SK-N-MC (cell line): ENCODE results near the gene LPIN1.

Experiments
- EZH2 ChIP-seq: fragments of 200-600 bp; sonication (generic); IDR thresholded peaks from one replicate; pipeline ENCODE4 v1.6.1; 2017; ENCODE audit warnings: antibody characterized with exemption
- POLR2AphosphoS5 ChIP-seq: IDR thresholded peaks from 2 replicates; pipeline ENCODE4 v1.6.1; 2012; ENCODE audit warnings: mild to moderate bottlenecking, low read depth, low read length, borderline replicate concordance

DNA sequence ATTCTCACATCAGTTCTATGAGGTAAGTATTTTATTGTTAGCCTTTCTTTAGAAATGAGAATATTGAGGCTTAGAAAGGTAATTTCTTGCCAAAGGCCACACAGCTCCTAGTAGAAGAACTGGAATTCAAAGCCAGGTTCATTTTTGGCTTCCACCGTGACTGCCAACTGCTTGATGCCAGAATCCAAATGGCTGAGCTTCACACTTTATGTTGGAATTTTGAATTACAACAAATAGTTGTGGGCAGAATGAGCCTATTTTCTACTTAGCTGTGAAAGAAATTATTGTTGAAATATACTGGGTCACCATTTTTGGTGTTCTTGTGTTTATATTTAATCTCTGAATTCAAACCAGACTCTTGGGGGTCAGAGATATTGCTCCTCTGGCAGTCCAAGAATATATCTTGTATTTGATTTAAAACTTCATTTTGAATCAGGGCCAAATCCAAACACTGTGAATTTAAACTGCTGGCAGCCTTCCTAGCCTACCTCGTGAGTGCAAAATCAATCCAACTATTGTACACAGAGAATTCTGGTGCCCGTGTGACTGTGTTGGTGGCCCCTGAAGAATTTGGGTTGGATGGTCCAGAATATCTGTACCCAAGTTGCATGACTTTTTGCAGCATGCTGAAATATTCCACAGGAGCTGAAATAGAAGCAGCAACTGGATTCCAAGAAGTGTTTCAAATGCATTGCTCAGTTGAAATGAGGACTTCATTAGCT lies 35.6 kb upstream of the LPIN1 start:
- TF ChIP-seq EZH2 (no peak), POLR2AphosphoS5 (no peak)
